GM23338 (cell line): ENCODE data around the gene RND3. TPM values are rescaled to one million over a fixed set of nuclear protein-coding genes. Genes with fewer than 3 reads are reported as not detected.

ENCODE experiments used
- ATAC-seq: fragments of 200-7000 bp; cut with Tn5 transposase; 3 replicates; pipeline ENCODE4 v1.9.1; 2020
- DNase-seq: peaks from one replicate; pipeline ENCODE4 v3.0.0-alpha.2; 2015; ENCODE audit warnings: low spot score
- H2AFZ ChIP-seq: fragments of 200-600 bp; sonication (generic); 2 replicates; pipeline ENCODE4 v1.8.0; 2016; ENCODE audit warnings: antibody characterized with exemption, mild to moderate bottlenecking, moderate library complexity
- H3F3A ChIP-seq: fragments of 200-600 bp; sonication (generic); replicated peaks from 2 replicates; pipeline ENCODE4 v1.8.0; 2017; ENCODE audit warnings: antibody characterized with exemption, mixed run types, low read depth
- H3K27ac ChIP-seq: fragments of 200-600 bp; sonication (generic); 2 replicates; pipeline ENCODE4 v1.6.1; 2016; ENCODE audit warnings: low read depth
- H3K27me3 ChIP-seq: fragments of 200-600 bp; sonication (generic); 2 replicates; pipeline ENCODE4 v1.8.0; 2016; ENCODE audit warnings: mild to moderate bottlenecking, mixed run types, moderate library complexity; ENCODE audit not compliant: insufficient read depth
- H3K36me3 ChIP-seq: fragments of 200-600 bp; sonication (generic); 2 replicates; pipeline ENCODE4 v1.8.0; 2016; ENCODE audit warnings: mild to moderate bottlenecking; ENCODE audit not compliant: insufficient read depth
- H3K4me1 ChIP-seq: fragments of 200-600 bp; sonication (generic); 2 replicates; pipeline ENCODE4 v1.8.0; 2016; ENCODE audit warnings: mild to moderate bottlenecking, moderate library complexity; ENCODE audit not compliant: insufficient read depth
- H3K4me2 ChIP-seq: fragments of 200-600 bp; sonication (generic); 2 replicates; pipeline ENCODE4 v1.7.1; 2017; ENCODE audit warnings: mixed run types
- H3K4me3 ChIP-seq: fragments of 200-600 bp; sonication (generic); 2 replicates; pipeline ENCODE4 v1.6.1; 2016; ENCODE audit warnings: mixed run types
- H3K79me2 ChIP-seq: fragments of 200-600 bp; sonication (generic); replicated peaks from 2 replicates; pipeline ENCODE4 v1.8.0; 2017; ENCODE audit warnings: mild to moderate bottlenecking; ENCODE audit not compliant: insufficient read depth
- H3K9me2 ChIP-seq: fragments of 200-600 bp; sonication (generic); 2 replicates; pipeline ENCODE4 v1.8.0; 2017; ENCODE audit not compliant: insufficient read depth
- H4K20me1 ChIP-seq: fragments of 200-600 bp; sonication (generic); replicated peaks from 2 replicates; pipeline ENCODE4 v1.8.0; 2017; ENCODE audit warnings: mild to moderate bottlenecking; ENCODE audit not compliant: insufficient read depth
- H3K27ac Mint-ChIP-seq: 2 replicates; pipeline ENCODE4 v1.8.0; 2020; ENCODE audit warnings: inconsistent platforms, mild to moderate bottlenecking, moderate library complexity, mixed read lengths
- H3K27me3 Mint-ChIP-seq: 3 replicates; pipeline ENCODE4 v1.8.0; 2022; ENCODE audit warnings: low read depth, mild to moderate bottlenecking, moderate library complexity, mixed read lengths, inconsistent platforms; ENCODE audit not compliant: insufficient read depth, poor library complexity
- H3K36me3 Mint-ChIP-seq: 3 replicates; pipeline ENCODE4 v1.8.0; 2021; ENCODE audit warnings: low read depth, mild to moderate bottlenecking, inconsistent platforms, moderate library complexity, mixed read lengths
- H3K4me1 Mint-ChIP-seq: 3 replicates; pipeline ENCODE4 v1.8.0; 2020; ENCODE audit warnings: mild to moderate bottlenecking, inconsistent platforms, mixed read lengths
- H3K4me3 Mint-ChIP-seq: 3 replicates; pipeline ENCODE4 v1.8.0; 2021; ENCODE audit warnings: moderate library complexity, mild to moderate bottlenecking, inconsistent platforms, mixed read lengths
- H3K9me3 Mint-ChIP-seq: 3 replicates; pipeline ENCODE4 v1.8.0; 2020; ENCODE audit warnings: moderate library complexity, mild to moderate bottlenecking, inconsistent platforms, mixed read lengths
- CREB1 ChIP-seq: fragments of 250-450 bp; sonication (Bioruptor Pico); IDR thresholded peaks from 2 replicates; pipeline ENCODE4 v1.5.0; 2020; ENCODE audit warnings: low read depth, mild to moderate bottlenecking, moderate library complexity
- CTCF ChIP-seq, 2 experiments: fragments of 200-600 bp in 1 of 2; sonication (generic) in 1 of 2; conservative IDR thresholded peaks; 2 replicates each; pipeline versions ENCODE4 v1.5.1 to v1.6.1; 2016 to 2017; ENCODE audit warnings: antibody characterized with exemption in 2 of 2, low read depth in 2 of 2, mild to moderate bottlenecking in 2 of 2, moderate library complexity in 1 of 2
- ETS1 ChIP-seq: IDR thresholded peaks from 2 replicates; pipeline ENCODE4 v1.6.1; 2016; ENCODE audit warnings: antibody characterized with exemption
- EZH2 ChIP-seq: fragments of 200-600 bp; sonication (generic); IDR thresholded peaks from one replicate; pipeline ENCODE4 v1.8.0; 2017; ENCODE audit warnings: antibody characterized with exemption, mild to moderate bottlenecking, low read depth; ENCODE audit not compliant: unreplicated experiment
- EZH2phosphoT487 ChIP-seq: fragments of 200-600 bp; sonication (generic); IDR thresholded peaks from one replicate; pipeline ENCODE4 v1.8.1; 2018; ENCODE audit warnings: antibody characterized with exemption; ENCODE audit not compliant: unreplicated experiment
- JUNB ChIP-seq: IDR thresholded peaks from one replicate; pipeline ENCODE4 v1.6.1; 2016; ENCODE audit warnings: antibody characterized with exemption; ENCODE audit not compliant: unreplicated experiment
- NANOG ChIP-seq: IDR thresholded peaks from 2 replicates; pipeline ENCODE4 v1.6.1; 2016; ENCODE audit warnings: antibody characterized with exemption, borderline replicate concordance
- POLR2AphosphoS5 ChIP-seq: IDR thresholded peaks from 2 replicates; pipeline ENCODE4 v1.6.1; 2016; ENCODE audit warnings: antibody characterized with exemption, low read depth
- REST ChIP-seq: IDR thresholded peaks from one replicate; pipeline ENCODE4 v1.6.1; 2018; ENCODE audit warnings: antibody characterized with exemption; ENCODE audit not compliant: unreplicated experiment
- STAT1 ChIP-seq: IDR thresholded peaks from one replicate; pipeline ENCODE4 v1.6.1; 2016; ENCODE audit warnings: antibody characterized with exemption; ENCODE audit not compliant: unreplicated experiment
- ZNF114 ChIP-seq: fragments of 250-450 bp; sonication (Bioruptor Pico); IDR thresholded peaks from 2 replicates; pipeline ENCODE4 v1.5.0; 2020; ENCODE audit warnings: mild to moderate bottlenecking, moderate library complexity
- ZNF462 ChIP-seq: fragments of 250-450 bp; sonication (Bioruptor Pico); IDR thresholded peaks from 2 replicates; pipeline ENCODE4 v1.5.0; 2020; ENCODE audit warnings: mild to moderate bottlenecking, moderate library complexity
- polyA plus RNA-seq: library from polyadenylated mRNA; unstranded; fragments of >200 nt; fragmentation: Nextera tagmentation; extraction: Ambion mirVana; gene quantifications from 2 replicates; pipeline ENCODE4 v1.2.1, GENCODE V29; 2016
- total RNA-seq: library from RNA; depleted of rRNA; stranded (reverse); fragments of >200 nt; shearing (Covaris generic); gene quantifications from 2 replicates; pipeline ENCODE4 v1.2.3, GENCODE V29; 2014

Gene RND3
- total and polyA plus RNA-seq, 2 experiments from 2014 or later, result 48.2 to 55.3 TPM

GRCh38 chr2:150480971-150481830 is 6.3 kb downstream of the RND3 start:
- Mint-ChIP-seq H3K36me3 (peaks cover 77% of the 10 kb centered on the region), H3K27ac (no peak overlapping the region), H3K9me3 (no peaks in the 10 kb centered on the region; the same call in 2 of the 3 replicates), H3K4me1 (peaks cover 78% of the 10 kb centered on the region), H3K27me3 (peaks cover 13% of the 10 kb centered on the region), H3K4me3 (no peak overlapping the region; the same call in 2 of the 3 replicates)
- Histone ChIP-seq H3K79me2 (peaks cover 100% of the 10 kb centered on the region), H3K36me3 (peaks cover 31% of the 10 kb centered on the region), H3K4me1 (peaks cover 79% of the 10 kb centered on the region), H3K4me3 (no peak overlapping the region), H3K4me2 (peak overlapping the region; percentile 48), H3K27ac (no peak overlapping the region; the same call in 1 of the 2 replicates), H2AFZ (no peak overlapping the region), H4K20me1 (peaks cover 85% of the 10 kb centered on the region), H3K9me2 (no peaks in the 10 kb centered on the region), H3K27me3 (no peaks in the 10 kb centered on the region), H3F3A (no peaks in the 10 kb centered on the region)
- TF ChIP-seq REST (no peak), EZH2phosphoT487 (no peak), CREB1 (CRISPR knock-in tag) (no peak), JUNB (no peak), NANOG (no peak), ZNF114 (CRISPR knock-in tag) (no peak), ZNF462 (CRISPR knock-in tag) (no peak), ETS1 (no peak), CTCF (conservative IDR thresholded peaks at IDR 0.05; ENCODE audit: low read depth in 2 of 2) (no peak), EZH2 (no peak), POLR2AphosphoS5 (no peak), STAT1 (no peak)
- ATAC-seq, result no peak
- no peak for DNase-seq
